ENCODE measurements around the gene SLC4A4.

- TF ChIP-seq CTCF (optimal IDR thresholded peaks at IDR 0.05 in 1 of 3, IDR thresholded peaks at IDR 0.05 in 1 of 3, conservative IDR thresholded peaks at IDR 0.05 in 1 of 3; ENCODE audit: extremely low read depth in 1 of 3, insufficient read depth in 2 of 3, low read length in 3 of 3), result no peak
- no peak for TF ChIP-seq EZH2 (IDR thresholded peaks at IDR 0.05; ENCODE audit: low read length)
Measured at GRCh38 chr4:71379126-71379525, 40.3 kb downstream of the SLC4A4 start.
